ENCODE results near the gene RHBDD1. TPM values are rescaled to one million over a fixed set of nuclear protein-coding genes. Genes with fewer than 3 reads are reported as not detected.

Gene RHBDD1
- total and polyA plus RNA-seq, 8 donors, result 22.8 to 40.1 (median 25.3) TPM

- H3K27me3 ChIP-seq, result no peaks in the 10 kb centered on the region
Observed at GRCh38 chr2:226903179-226903578, 67.3 kb downstream of the RHBDD1 start.

GRCh38 chr2:226904592-226904991 is 68.7 kb downstream of the RHBDD1 start:
- H3K27me3 ChIP-seq, result no peaks in the 10 kb centered on the region
- H3K4me1 ChIP-seq, result no peaks in the 10 kb centered on the region
- intact Hi-C loops (cut with DNase I), result no loop called here
- H3K36me3 ChIP-seq, result no peaks in the 10 kb centered on the region
- TF ChIP-seq, protein P1, sequence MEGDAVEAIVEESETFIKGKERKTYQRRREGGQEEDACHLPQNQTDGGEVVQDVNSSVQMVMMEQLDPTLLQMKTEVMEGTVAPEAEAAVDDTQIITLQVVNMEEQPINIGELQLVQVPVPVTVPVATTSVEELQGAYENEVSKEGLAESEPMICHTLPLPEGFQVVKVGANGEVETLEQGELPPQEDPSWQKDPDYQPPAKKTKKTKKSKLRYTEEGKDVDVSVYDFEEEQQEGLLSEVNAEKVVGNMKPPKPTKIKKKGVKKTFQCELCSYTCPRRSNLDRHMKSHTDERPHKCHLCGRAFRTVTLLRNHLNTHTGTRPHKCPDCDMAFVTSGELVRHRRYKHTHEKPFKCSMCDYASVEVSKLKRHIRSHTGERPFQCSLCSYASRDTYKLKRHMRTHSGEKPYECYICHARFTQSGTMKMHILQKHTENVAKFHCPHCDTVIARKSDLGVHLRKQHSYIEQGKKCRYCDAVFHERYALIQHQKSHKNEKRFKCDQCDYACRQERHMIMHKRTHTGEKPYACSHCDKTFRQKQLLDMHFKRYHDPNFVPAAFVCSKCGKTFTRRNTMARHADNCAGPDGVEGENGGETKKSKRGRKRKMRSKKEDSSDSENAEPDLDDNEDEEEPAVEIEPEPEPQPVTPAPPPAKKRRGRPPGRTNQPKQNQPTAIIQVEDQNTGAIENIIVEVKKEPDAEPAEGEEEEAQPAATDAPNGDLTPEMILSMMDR (IDR thresholded peaks at IDR 0.05), result no peak
- ATAC-seq, result peak; percentile 50
- H3K4me3 ChIP-seq, result no peak overlapping the region
- H3K9me3 ChIP-seq, result no peaks in the 10 kb centered on the region
- no peak for DNase-seq
- H3K27ac ChIP-seq, result no peak overlapping the region

More at GRCh38 chr2:226903179-226903578, 67.3 kb downstream of the RHBDD1 start:
- Histone ChIP-seq H3K36me3 (no peaks in the 10 kb centered on the region), H3K4me3 (no peak overlapping the region), H3K9me3 (no peaks in the 10 kb centered on the region), H3K4me1 (no peaks in the 10 kb centered on the region), H3K27ac (no peak overlapping the region)
- TF ChIP-seq, protein P1 (IDR thresholded peaks at IDR 0.05), result no peak
- DNase-seq (no peak), ATAC-seq (no peak)
- intact Hi-C loops (cut with DNase I), result no loop called here

GRCh38 chr2:226905718-226906117 is 69.9 kb downstream of the RHBDD1 start:
- Histone ChIP-seq H3K27me3 (no peaks in the 10 kb centered on the region), H3K27ac (no peak overlapping the region), H3K4me3 (no peak overlapping the region), H3K9me3 (no peaks in the 10 kb centered on the region), H3K4me1 (no peaks in the 10 kb centered on the region), H3K36me3 (no peaks in the 10 kb centered on the region)
- no peak for ATAC-seq
- intact Hi-C loops (cut with DNase I), result no loop called here
- TF ChIP-seq, protein P1 (IDR thresholded peaks at IDR 0.05), result no peak
- no peak for DNase-seq

GRCh38 chr2:226906163-226906693 is 70.4 kb downstream of the RHBDD1 start:
- no peak overlapping the region for H3K4me3 ChIP-seq
- ATAC-seq (no peak), DNase-seq (no peak)
- intact Hi-C loops (cut with DNase I), result no loop called here
- no peak overlapping the region for H3K27ac ChIP-seq
- TF ChIP-seq, protein P1 (IDR thresholded peaks at IDR 0.05), result no peak
- no peaks in the 10 kb centered on the region for H3K36me3 ChIP-seq
- no peaks in the 10 kb centered on the region for H3K9me3 ChIP-seq
- no peaks in the 10 kb centered on the region for H3K4me1 ChIP-seq
- H3K27me3 ChIP-seq, result no peaks in the 10 kb centered on the region

GRCh38 chr2:226909126-226909525 is 73.3 kb downstream of the RHBDD1 start:
- DNase-seq, result no peak
- TF ChIP-seq, protein P1 (IDR thresholded peaks at IDR 0.05), result no peak
- intact Hi-C loops (cut with DNase I), result no loop called here
- ATAC-seq, result peak; percentile 29
- H3K27me3 ChIP-seq, result no peaks in the 10 kb centered on the region
- H3K4me1 ChIP-seq, result no peaks in the 10 kb centered on the region
- H3K9me3 ChIP-seq, result no peaks in the 10 kb centered on the region
- no peak overlapping the region for H3K27ac ChIP-seq
- H3K4me3 ChIP-seq, result no peak overlapping the region
- H3K36me3 ChIP-seq, result no peaks in the 10 kb centered on the region
